ENCODE results near the gene ARHGEF10L.

GRCh38 chr1:17690906-17691634 is 151.6 kb downstream of the ARHGEF10L start:
- TF ChIP-seq CTCF (IDR thresholded peaks at IDR 0.05) (no peak), POLR2A (IDR thresholded peaks at IDR 0.05) (no peak)
